Measurements from ENCODE around the gene TRPM8.
"Not testable (repeated sequence)": the region's sequence is repeated elsewhere in the genome, so short reads cannot be mapped to it uniquely, and the experiment has no call there.

Gene TRPM8

GRCh38 chr2:233965032-233965603 lies 47.9 kb downstream of the TRPM8 start:
- no peak for TF ChIP-seq CTCF (IDR thresholded peaks at IDR 0.05)

GRCh38 chr2:233965646-233966045 lies 48.5 kb downstream of the TRPM8 start:
- not testable (repeated sequence) for DNase-seq (ENCODE audit: low spot score); H3K27ac ChIP-seq; H3K4me3 ChIP-seq

More at GRCh38 chr2:233965032-233965603, 47.9 kb downstream of the TRPM8 start:
- no peak overlapping the region for H3K27ac ChIP-seq
- H3K4me3 ChIP-seq: no peak overlapping the region
- DNase-seq (ENCODE audit: low spot score): no peak

GRCh38 chr2:233966388-233966787 lies 49.2 kb downstream of the TRPM8 start:
- no peak for DNase-seq (ENCODE audit: low spot score)
- H3K4me3 ChIP-seq: no peak overlapping the region
- TF ChIP-seq CTCF (IDR thresholded peaks at IDR 0.05): no peak
- no peak overlapping the region for H3K27ac ChIP-seq

- Histone ChIP-seq H3K27ac (no peak overlapping the region), H3K4me3 (no peak overlapping the region)
- DNase-seq (ENCODE audit: low spot score): no peak
- no peak for TF ChIP-seq CTCF (IDR thresholded peaks at IDR 0.05)
Measured at GRCh38 chr2:233967164-233967563, 50.0 kb downstream of the TRPM8 start.

- no peak for DNase-seq (ENCODE audit: low spot score)
- no peak for TF ChIP-seq CTCF (IDR thresholded peaks at IDR 0.05)
- Histone ChIP-seq H3K4me3 (no peak overlapping the region), H3K27ac (no peak overlapping the region)
Measured at GRCh38 chr2:233968556-233968955, 51.4 kb downstream of the TRPM8 start.

GRCh38 chr2:233972460-233972859 lies 55.3 kb downstream of the TRPM8 start:
- not testable (repeated sequence) for H3K4me3 ChIP-seq; DNase-seq (ENCODE audit: low spot score); H3K27ac ChIP-seq

- Histone ChIP-seq H3K27ac (no peak overlapping the region), H3K4me3 (no peak overlapping the region)
- no peak for DNase-seq (ENCODE audit: low spot score)
- TF ChIP-seq CTCF (IDR thresholded peaks at IDR 0.05): no peak
Measured at GRCh38 chr2:233972941-233973575, 55.9 kb downstream of the TRPM8 start.

- Histone ChIP-seq H3K4me3 (no peak overlapping the region), H3K27ac (no peak overlapping the region)
- no peak for DNase-seq (ENCODE audit: low spot score)
- TF ChIP-seq CTCF (IDR thresholded peaks at IDR 0.05): no peak
Measured at GRCh38 chr2:233973786-233974185, 56.6 kb downstream of the TRPM8 start.

Measured in coronary artery (tissue), 2 donors.